ENCODE results near the gene SLC24A4.

SLC24A4 gene

GRCh38 chr14:92458136-92459029, 135.4 kb downstream of the SLC24A4 start:
- no peak for DNase-seq (ENCODE audit: low read depth)

GRCh38 chr14:92459030-92459949, 136.3 kb downstream of the SLC24A4 start:
- DNase-seq (ENCODE audit: low read depth) = no peak

GRCh38 chr14:92459950-92460421, 137.0 kb downstream of the SLC24A4 start:
- no peak for DNase-seq (ENCODE audit: low read depth)

DNA sequence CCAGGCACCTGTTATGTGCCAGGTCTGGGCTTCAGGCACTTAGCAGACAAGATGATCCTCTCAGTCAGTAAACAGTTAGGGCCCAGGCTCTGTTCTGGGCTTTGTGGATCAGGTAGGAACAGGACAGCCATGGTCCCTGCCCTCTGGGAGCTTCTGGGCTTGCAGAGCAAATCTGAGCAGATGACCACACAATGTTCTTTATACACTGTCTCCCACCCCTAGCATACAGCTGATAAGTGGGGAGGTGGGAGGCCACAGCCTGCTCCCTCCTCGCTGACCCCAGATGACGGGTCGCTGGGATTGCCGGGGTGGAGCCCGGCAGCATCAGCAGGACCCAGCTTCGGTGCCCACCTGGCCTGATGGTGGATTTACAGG, 137.6 kb downstream of the SLC24A4 start:
- no peak for DNase-seq (ENCODE audit: low read depth)

DNA sequence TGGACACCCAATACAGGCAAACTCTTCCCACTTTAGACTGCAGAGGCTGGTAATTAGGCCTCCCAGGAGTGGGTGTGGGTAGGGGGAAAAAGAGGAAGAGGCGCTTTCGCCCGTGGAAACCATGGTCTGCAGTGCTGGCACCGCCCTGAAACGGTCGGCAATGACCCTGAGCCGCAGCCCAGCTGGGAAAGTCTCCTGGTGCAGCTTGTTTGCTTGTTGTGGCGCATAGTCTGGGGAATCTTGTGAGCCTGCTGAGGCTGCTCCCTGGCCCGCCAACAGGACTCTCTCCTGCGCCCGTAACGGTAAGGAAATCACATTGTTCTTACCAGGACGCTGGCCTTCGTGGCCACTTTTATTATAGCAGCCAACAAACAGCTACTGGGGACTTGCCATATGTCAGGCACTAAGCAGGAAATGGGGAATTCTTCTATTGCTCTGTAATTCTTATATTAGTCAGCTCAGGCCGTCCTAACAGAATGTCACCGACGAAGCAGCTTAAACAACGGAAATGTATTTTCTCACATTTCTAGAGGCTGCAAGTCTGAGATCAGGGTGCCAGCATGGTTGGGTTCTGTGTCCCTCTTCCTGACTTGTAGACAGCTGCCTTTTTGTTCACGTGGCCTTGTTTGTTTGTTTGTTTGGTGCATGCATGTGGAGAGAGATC, 138.1 kb downstream of the SLC24A4 start:
- no peak for DNase-seq (ENCODE audit: low read depth)

- DNase-seq (ENCODE audit: low read depth) = no peak
These were observed 138.9 kb downstream of the SLC24A4 start for GRCh38 chr14:92461891-92462290.

DNA sequence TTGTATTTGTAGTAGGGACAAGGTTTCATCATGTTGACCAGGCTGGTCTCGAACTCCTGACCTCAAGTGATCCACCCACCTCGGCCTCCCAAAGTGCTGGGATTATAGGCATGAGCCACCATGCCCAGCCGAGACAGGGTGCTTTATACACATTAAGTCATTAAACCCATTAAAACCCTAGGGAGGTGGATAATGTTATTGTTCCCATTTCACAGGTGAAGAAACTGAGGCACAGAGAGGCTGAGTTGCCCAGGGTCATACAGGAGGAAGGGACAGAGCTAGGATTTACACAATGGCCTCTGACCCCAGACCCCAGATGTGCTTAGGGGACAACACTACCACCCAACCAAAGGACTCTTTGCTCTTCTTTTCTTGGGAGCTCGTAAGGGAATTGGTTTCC, 139.6 kb downstream of the SLC24A4 start:
- no peak for DNase-seq (ENCODE audit: low read depth)

DNA sequence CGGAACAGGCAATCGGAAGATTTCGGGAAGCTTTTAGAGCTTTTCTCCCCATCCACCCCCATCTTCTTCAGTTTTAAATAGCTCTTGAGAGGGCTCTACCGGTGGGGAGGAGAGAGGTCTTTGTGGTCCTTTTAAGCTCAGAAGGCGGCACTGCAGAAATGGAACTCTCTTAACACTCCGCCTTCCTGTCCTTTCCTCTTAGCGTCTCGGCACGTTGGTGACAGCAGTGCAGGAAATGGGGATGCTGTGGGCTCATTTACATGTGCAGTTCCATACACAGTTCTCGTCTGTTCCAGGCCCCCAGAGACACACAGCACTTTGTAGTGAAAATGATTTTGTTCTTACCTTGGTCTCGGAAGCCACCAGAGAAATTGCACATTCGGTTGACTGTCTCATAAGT, 140.2 kb downstream of the SLC24A4 start:
- DNase-seq (ENCODE audit: low read depth) = no peak

DNA sequence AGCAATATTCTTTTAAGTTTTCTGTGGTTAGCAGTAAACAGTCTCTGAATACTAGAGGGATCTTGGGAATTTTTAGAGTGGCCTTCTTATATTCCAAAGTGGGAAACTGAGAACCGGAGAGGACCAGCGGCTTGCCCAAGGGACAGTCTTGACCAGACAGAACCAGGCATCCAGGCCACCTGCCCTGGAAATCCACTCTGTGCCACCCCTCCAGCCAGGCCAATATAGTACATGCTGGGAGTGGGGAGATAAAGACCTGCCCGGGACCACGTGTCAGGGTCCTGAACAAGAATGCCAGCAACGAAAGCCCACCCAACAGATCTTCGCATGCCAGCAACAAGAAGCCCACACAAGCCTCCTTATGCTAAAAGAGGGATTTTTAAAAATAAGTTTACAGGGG, 141.2 kb downstream of the SLC24A4 start:
- no peak for DNase-seq (ENCODE audit: low read depth)

- no peak for DNase-seq (ENCODE audit: low read depth)
These were observed 141.8 kb downstream of the SLC24A4 start for GRCh38 chr14:92464716-92465115.

DNA sequence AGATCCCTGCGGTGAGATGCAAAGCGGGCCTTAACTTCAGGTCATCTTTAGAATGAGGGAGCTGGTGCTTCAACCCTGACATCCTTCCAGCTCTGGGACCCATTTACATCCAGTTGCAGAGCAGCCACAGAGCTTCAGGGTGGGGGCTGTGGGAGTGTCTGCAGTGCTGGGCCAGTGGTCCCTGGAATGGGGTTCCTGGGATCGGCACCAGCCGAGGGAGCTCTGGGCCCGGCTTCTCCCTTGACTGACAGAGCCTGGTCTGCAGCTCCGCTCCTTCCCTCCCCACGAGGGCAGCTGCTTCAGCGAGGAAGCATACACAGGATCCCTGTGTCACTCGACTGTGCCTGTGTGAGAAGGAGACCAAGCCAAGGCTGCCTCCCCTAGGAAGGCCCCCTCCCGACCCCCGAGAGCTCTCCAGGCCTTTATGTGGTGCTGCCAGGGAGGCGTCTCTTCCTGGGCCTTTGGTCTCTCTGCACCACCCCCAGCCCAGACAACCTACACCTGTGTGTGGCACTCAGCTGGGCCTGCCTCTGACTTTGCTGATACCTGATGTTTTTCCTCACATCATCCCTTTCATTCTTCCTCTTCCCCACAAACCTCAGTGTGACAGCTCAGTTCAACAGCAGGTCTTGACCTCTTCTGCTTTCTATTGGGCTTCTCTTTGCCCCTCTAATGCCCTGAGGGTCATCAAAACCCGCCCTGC, 142.5 kb downstream of the SLC24A4 start:
- DNase-seq (ENCODE audit: low read depth) = no peak

GRCh38 chr14:92466059-92466458, 143.1 kb downstream of the SLC24A4 start:
- no peak for DNase-seq (ENCODE audit: low read depth)

- no peak for DNase-seq (ENCODE audit: low read depth)
These were observed 146.6 kb downstream of the SLC24A4 start for GRCh38 chr14:92469515-92469914.

DNA sequence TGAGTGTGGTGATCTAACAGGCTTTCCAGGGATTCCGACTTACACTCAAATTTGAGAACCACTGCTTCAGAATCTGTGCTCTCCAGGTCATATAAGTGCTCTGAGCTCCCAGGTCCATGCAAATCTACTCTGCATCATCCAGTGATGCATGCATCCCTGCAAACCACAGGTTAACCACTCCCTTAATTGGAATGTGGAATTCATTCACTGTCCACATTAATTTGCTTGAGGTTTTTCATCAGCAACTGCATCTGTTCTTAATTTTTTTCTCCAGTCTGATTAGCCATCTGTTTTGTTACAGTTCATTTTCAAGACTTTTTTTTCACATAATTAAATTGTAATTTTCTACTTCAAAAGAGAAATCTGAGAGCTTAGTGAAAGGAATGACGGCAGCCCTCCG, 147.2 kb downstream of the SLC24A4 start:
- DNase-seq (ENCODE audit: low read depth) = no peak

DNA sequence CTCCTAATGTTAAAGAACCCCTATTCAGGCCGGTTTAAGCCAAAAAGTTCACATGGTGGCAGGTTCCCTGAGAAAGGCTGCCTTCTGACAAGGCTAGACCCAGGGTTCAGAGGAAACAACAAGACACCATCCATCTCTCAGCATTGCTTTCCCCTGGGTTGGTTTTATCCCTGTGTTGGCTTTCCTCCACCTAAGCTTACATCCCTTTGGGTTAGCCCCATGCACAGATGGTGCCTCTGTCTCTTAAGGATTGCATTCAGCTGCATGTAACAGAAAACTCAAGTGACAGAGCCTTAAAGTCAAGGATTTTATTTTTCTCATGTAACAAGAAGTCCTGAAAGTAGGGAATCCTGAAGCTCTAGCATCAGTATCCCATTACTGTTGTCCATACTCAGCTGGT, 147.8 kb downstream of the SLC24A4 start:
- DNase-seq (ENCODE audit: low read depth) = no peak

GRCh38 chr14:92471919-92472318, 149.0 kb downstream of the SLC24A4 start:
- DNase-seq (ENCODE audit: low read depth) = peak; percentile 69

- DNase-seq (ENCODE audit: low read depth) = no peak
These were observed 149.9 kb downstream of the SLC24A4 start for GRCh38 chr14:92472860-92473259.

DNA sequence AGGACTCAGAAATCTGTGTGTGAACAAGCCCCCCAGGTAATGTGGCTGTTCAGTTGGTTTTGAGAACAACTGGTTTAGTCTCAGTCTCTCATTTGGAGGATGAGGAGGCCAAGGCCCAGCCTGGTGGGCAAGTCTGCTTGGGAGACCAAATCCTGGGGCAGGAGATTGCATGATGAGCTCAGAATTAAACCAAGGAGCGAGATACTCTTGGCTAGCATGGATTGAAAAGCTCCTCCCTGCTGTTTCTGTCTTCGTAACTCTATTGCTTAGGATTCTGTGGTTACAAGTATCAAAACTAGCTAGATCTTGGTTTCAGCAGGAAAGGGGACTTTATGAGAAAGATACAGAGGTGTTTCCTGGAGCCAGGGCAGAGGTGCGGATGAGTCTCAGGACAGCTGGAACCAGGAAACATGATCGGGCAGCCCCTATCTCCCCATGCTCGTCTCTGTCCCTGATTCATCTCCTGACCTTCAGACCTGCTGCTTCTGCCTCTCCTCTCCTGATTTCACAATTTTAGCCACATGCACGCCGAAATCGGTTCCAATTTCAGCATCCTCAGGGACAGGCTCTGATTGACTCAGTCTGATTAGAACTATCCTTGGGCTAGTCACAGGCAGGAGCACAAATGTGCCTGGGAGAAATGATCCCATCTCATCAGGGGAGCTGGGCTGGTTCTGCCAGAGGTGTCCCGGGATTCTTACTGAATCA, 150.4 kb downstream of the SLC24A4 start:
- no peak for DNase-seq (ENCODE audit: low read depth)

DNA sequence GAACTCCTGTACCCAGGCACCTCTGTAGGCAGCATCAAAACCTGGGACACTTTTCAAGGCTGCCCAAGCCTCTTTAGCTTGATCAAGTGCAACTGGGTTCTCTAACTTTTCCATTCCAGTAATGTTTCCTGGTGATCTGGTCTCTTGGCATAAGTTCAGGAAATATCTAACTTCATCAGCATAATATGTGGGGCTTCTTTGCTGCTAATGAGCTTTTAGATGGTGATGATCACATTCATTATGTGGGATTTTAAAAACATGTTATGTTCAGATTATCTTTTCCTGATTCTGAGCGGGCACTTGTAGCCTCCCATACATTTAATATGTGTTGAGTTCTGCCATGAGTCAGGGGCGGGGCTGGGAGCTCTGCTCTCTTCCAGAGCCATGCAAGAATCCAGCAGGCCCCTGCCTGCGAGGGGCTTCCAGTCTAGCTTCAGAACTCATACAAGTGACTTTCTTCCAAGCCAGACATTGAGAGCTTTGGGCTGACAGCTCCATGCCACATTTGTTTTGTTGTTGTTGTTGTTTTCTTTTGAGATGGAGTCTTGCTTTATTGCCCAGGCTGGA, 151.1 kb downstream of the SLC24A4 start:
- DNase-seq (ENCODE audit: low read depth) = no peak

DNA sequence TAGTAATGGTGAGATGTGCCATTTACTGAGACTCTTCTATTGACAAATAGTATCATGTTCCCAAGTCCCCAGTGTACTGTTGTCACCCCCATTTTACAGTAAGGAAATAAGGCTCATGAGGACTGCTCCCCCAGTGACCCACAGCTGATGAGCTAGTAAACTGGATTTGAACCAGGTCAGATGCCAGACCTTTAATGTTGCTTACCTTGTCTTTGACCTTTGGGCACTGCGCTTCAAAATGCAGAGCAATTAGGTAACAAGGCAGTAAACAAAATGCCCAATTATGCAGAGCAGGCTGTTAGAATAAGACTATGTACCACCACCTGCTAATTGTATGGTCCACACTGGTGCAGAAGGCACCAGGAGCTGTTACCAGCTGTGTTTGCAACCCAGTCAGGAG, 152.1 kb downstream of the SLC24A4 start:
- DNase-seq (ENCODE audit: low read depth) = no peak

Data from non-pigmented ciliary epithelial cell (primary cell).